OCI-LY3 (cell line): ENCODE measurements around the gene MTERF1.
"Not testable (repeated sequence)": the region's sequence is repeated elsewhere in the genome, so short reads cannot be mapped to it uniquely, and the experiment has no call there.

ENCODE experiments used
- H2AFZ ChIP-seq: fragments of 200-600, 300-600 bp; shearing (Covaris generic); 2 replicates; pipeline ENCODE4 v1.6.0; 2014; ENCODE audit warnings: antibody characterized with exemption, low read depth, low read length
- H3K27ac ChIP-seq: fragments of 200-600, 300-600 bp; sonication (generic); 2 replicates; pipeline ENCODE4 v1.5.1; 2014; ENCODE audit warnings: mild to moderate bottlenecking, low read length, moderate library complexity, mixed read lengths
- H3K27me3 ChIP-seq: fragments of 200-600, 300-600 bp; sonication (generic); 2 replicates; pipeline ENCODE4 v1.6.1; 2014; ENCODE audit warnings: low read depth, low read length, mixed read lengths
- H3K36me3 ChIP-seq: fragments of 200-600, 300-600 bp; sonication (generic); replicated peaks from 2 replicates; pipeline ENCODE3; 2014; ENCODE audit warnings: low read depth, low read length, mixed read lengths
- H3K4me1 ChIP-seq: fragments of 300-600, 200-600 bp; sonication (generic); 2 replicates; pipeline ENCODE4 v1.6.1; 2014; ENCODE audit warnings: low read length, mixed read lengths
- H3K4me2 ChIP-seq: fragments of 200-600, 300-600 bp; sonication (generic); 2 replicates; pipeline ENCODE4 v1.6.1; 2014; ENCODE audit warnings: low read length, mixed read lengths
- H3K4me3 ChIP-seq: fragments of 300-600, 200-600 bp; sonication (generic); 2 replicates; pipeline ENCODE4 v1.5.1; 2014; ENCODE audit warnings: antibody characterized with exemption, mild to moderate bottlenecking, low read length, moderate library complexity
- H3K79me2 ChIP-seq: fragments of 300-600, 200-600 bp; shearing (Covaris generic); 2 replicates; pipeline ENCODE4 v1.6.1; 2014; ENCODE audit warnings: mild to moderate bottlenecking, low read length, mixed read lengths
- H3K9ac ChIP-seq: fragments of 300-600, 200-600 bp; shearing (Covaris generic); 2 replicates; pipeline ENCODE4 v1.6.0; 2014; ENCODE audit warnings: mild to moderate bottlenecking, low read length, moderate library complexity
- H3K9me3 ChIP-seq: fragments of 200-600, 300-600 bp; shearing (Covaris generic); 2 replicates; pipeline ENCODE4 v1.6.1; 2014; ENCODE audit warnings: low read length, mixed read lengths; ENCODE audit not compliant: insufficient read depth
- H4K20me1 ChIP-seq: fragments of 200-600, 300-600 bp; sonication (generic); 2 replicates; pipeline ENCODE4 v1.6.1; 2016; ENCODE audit warnings: low read length, mixed read lengths; ENCODE audit not compliant: insufficient read depth
- CTCF ChIP-seq: fragments of 200-600, 300-600 bp; sonication (generic); IDR thresholded peaks from 2 replicates; pipeline ENCODE4 v1.5.1; 2014; ENCODE audit warnings: antibody characterized with exemption, low read length, low read depth
- EZH2phosphoT487 ChIP-seq: fragments of 200-600 bp; shearing (Covaris generic); IDR thresholded peaks from 2 replicates; pipeline ENCODE4 v1.6.1; 2018; ENCODE audit warnings: antibody characterized with exemption, mixed run types, low read depth

Gene MTERF1

GRCh38 chr7:91898240-91898992, 17.9 kb upstream of the MTERF1 start:
- Histone ChIP-seq H3K79me2 (no peaks in the 10 kb centered on the region), H3K4me1 (no peaks in the 10 kb centered on the region), H3K36me3 (no peaks in the 10 kb centered on the region), H3K9me3 (no peaks in the 10 kb centered on the region), H4K20me1 (no peaks in the 10 kb centered on the region), H3K9ac (no peak overlapping the region), H2AFZ (no peak overlapping the region), H3K4me2 (no peak overlapping the region), H3K4me3 (no peak overlapping the region), H3K27ac (no peak overlapping the region), H3K27me3 (no peaks in the 10 kb centered on the region)
- TF ChIP-seq EZH2phosphoT487 (no peak), CTCF (no peak)

- no peaks in the 10 kb centered on the region for H3K4me1 ChIP-seq
- no peak overlapping the region for H3K4me2 ChIP-seq
- no peaks in the 10 kb centered on the region for H3K36me3 ChIP-seq
- no peak overlapping the region for H2AFZ ChIP-seq
- no peak for TF ChIP-seq EZH2phosphoT487
- no peak overlapping the region for H3K27ac ChIP-seq
- no peak overlapping the region for H3K9ac ChIP-seq
- no peak overlapping the region for H3K4me3 ChIP-seq
- H3K27me3 ChIP-seq: no peaks in the 10 kb centered on the region
- H3K9me3 ChIP-seq: peaks cover under 1% of the 10 kb centered on the region; the same call in 1 of the 2 replicates
- H4K20me1 ChIP-seq: no peaks in the 10 kb centered on the region
- H3K79me2 ChIP-seq: no peaks in the 10 kb centered on the region
These were observed 14.4 kb upstream of the MTERF1 start for GRCh38 chr7:91894781-91895480.

- H3K4me2 ChIP-seq, H3K27me3 ChIP-seq, H2AFZ ChIP-seq, H3K36me3 ChIP-seq, H3K9ac ChIP-seq, H4K20me1 ChIP-seq, H3K4me1 ChIP-seq, H3K4me3 ChIP-seq, H3K9me3 ChIP-seq, H3K79me2 ChIP-seq, H3K27ac ChIP-seq: not testable (repeated sequence)
These were observed 13.2 kb upstream of the MTERF1 start for GRCh38 chr7:91893699-91894098.

GRCh38 chr7:91892821-91893340, 12.4 kb upstream of the MTERF1 start:
- TF ChIP-seq CTCF (no peak), EZH2phosphoT487 (no peak)
- H3K36me3 ChIP-seq: no peaks in the 10 kb centered on the region
- H3K4me1 ChIP-seq: no peaks in the 10 kb centered on the region
- H2AFZ ChIP-seq: no peak overlapping the region
- no peaks in the 10 kb centered on the region for H3K27me3 ChIP-seq
- H3K79me2 ChIP-seq: no peaks in the 10 kb centered on the region
- H3K27ac ChIP-seq: no peak overlapping the region
- H3K4me3 ChIP-seq: no peak overlapping the region
- H3K4me2 ChIP-seq: no peak overlapping the region
- no peaks in the 10 kb centered on the region for H4K20me1 ChIP-seq
- H3K9me3 ChIP-seq: peaks cover 3% of the 10 kb centered on the region; the same call in 1 of the 2 replicates
- H3K9ac ChIP-seq: no peak overlapping the region

- no peak overlapping the region for H3K9ac ChIP-seq
- H2AFZ ChIP-seq: no peak overlapping the region
- H3K4me2 ChIP-seq: no peak overlapping the region
- no peaks in the 10 kb centered on the region for H3K4me1 ChIP-seq
- TF ChIP-seq CTCF (no peak), EZH2phosphoT487 (no peak)
- H3K79me2 ChIP-seq: no peaks in the 10 kb centered on the region
- H3K4me3 ChIP-seq: no peak overlapping the region
- peaks cover 3% of the 10 kb centered on the region; the same call in 1 of the 2 replicates for H3K9me3 ChIP-seq
- H4K20me1 ChIP-seq: no peaks in the 10 kb centered on the region
- no peaks in the 10 kb centered on the region for H3K27me3 ChIP-seq
- H3K36me3 ChIP-seq: no peaks in the 10 kb centered on the region
- no peak overlapping the region for H3K27ac ChIP-seq
These were observed 11.7 kb upstream of the MTERF1 start for GRCh38 chr7:91892099-91892705.

GRCh38 chr7:91888271-91889175, 8.0 kb upstream of the MTERF1 start:
- H3K4me3 ChIP-seq, H4K20me1 ChIP-seq, H3K27ac ChIP-seq, H3K27me3 ChIP-seq, H3K4me2 ChIP-seq, H3K36me3 ChIP-seq, H3K9me3 ChIP-seq, H3K9ac ChIP-seq, H3K4me1 ChIP-seq, H3K79me2 ChIP-seq, H2AFZ ChIP-seq: not testable (repeated sequence)
